ENCODE measurements around the gene PTCD2.

DNA sequence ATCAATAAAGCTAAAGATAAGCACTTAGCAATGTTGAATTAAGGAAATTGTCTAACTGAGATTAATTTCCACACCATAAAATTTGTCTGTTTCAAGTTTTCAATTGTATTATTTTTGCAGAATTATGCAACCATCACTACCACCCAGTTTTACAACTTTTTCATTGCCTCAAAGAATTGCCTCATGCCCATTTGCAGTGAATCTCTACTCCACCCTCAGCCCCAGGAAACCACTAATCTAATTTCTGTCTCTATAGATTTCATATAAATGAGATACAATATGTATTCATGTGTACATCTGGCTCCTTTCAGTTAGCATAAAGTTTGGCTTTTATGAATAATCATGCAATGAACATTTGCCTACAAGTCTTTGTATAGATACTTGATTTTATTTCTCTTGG, 72.9 kb downstream of the PTCD2 start:
- TF ChIP-seq POLR2AphosphoS5 (IDR thresholded peaks at IDR 0.05) (no peak), POLR2A (IDR thresholded peaks at IDR 0.05) (no peak)
- TF ChIP-seq, protein P1, sequence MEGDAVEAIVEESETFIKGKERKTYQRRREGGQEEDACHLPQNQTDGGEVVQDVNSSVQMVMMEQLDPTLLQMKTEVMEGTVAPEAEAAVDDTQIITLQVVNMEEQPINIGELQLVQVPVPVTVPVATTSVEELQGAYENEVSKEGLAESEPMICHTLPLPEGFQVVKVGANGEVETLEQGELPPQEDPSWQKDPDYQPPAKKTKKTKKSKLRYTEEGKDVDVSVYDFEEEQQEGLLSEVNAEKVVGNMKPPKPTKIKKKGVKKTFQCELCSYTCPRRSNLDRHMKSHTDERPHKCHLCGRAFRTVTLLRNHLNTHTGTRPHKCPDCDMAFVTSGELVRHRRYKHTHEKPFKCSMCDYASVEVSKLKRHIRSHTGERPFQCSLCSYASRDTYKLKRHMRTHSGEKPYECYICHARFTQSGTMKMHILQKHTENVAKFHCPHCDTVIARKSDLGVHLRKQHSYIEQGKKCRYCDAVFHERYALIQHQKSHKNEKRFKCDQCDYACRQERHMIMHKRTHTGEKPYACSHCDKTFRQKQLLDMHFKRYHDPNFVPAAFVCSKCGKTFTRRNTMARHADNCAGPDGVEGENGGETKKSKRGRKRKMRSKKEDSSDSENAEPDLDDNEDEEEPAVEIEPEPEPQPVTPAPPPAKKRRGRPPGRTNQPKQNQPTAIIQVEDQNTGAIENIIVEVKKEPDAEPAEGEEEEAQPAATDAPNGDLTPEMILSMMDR (IDR thresholded peaks at IDR 0.05), result no peak

Measured in stomach (tissue), 4 donors.